ENCODE measurements around the gene HBE1. TPM values are rescaled to one million over a fixed set of nuclear protein-coding genes. Genes with fewer than 3 reads are reported as not detected.

HBE1 gene
- total RNA-seq, 1 donor from 2014 or later = not detected

- peaks cover 3% of the 10 kb centered on the region for H3K9me3 Mint-ChIP-seq (ENCODE audit: low read depth)
- no peak overlapping the region for H3K27ac Mint-ChIP-seq
- H3K27me3 Mint-ChIP-seq = no peaks in the 10 kb centered on the region
- TF ChIP-seq, protein P1, sequence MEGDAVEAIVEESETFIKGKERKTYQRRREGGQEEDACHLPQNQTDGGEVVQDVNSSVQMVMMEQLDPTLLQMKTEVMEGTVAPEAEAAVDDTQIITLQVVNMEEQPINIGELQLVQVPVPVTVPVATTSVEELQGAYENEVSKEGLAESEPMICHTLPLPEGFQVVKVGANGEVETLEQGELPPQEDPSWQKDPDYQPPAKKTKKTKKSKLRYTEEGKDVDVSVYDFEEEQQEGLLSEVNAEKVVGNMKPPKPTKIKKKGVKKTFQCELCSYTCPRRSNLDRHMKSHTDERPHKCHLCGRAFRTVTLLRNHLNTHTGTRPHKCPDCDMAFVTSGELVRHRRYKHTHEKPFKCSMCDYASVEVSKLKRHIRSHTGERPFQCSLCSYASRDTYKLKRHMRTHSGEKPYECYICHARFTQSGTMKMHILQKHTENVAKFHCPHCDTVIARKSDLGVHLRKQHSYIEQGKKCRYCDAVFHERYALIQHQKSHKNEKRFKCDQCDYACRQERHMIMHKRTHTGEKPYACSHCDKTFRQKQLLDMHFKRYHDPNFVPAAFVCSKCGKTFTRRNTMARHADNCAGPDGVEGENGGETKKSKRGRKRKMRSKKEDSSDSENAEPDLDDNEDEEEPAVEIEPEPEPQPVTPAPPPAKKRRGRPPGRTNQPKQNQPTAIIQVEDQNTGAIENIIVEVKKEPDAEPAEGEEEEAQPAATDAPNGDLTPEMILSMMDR (IDR thresholded peaks at IDR 0.05; ENCODE audit: unreplicated experiment) = no peak
- no peaks in the 10 kb centered on the region for H3K4me1 Mint-ChIP-seq (ENCODE audit: low read depth)
- H3K36me3 Mint-ChIP-seq (ENCODE audit: insufficient read depth) = no peaks in the 10 kb centered on the region
- no peak for DNase-seq (ENCODE audit: low spot score, unreplicated experiment)
- H3K4me3 Mint-ChIP-seq (ENCODE audit: low read depth) = no peak overlapping the region
These were observed 20.0 kb upstream of the HBE1 start for GRCh38 chr11:5289696-5290095.

DNA sequence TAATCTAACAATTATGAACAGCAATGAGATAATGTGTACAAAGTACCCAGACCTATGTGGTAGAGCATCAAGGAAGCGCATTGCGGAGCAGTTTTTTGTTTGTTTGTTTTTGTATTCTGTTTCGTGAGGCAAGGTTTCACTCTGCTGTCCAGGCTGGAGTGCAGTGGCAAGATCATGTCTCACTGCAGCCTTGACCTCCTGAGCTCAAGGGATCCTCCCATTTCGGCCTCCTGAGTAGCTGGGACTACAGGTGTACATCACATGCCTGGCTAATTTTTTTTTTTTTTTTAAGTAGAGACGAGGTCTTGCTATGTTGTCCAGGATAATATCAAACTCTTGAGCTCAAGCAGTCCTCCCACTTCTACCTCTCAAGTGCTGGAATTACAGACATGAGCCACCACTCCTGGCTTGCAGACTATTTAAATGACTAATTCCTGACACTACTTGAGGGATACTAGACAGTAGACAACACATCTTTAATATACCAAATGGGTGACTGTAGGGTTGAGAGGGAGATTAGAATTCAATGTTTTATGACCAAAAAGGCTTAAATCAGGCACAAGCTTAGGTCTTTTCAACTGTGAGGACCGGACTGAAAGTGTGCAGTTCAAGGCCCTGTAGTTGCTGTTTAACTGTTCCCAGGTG lies 19.3 kb upstream of the HBE1 start:
- no peaks in the 10 kb centered on the region for H3K36me3 Mint-ChIP-seq (ENCODE audit: insufficient read depth)
- TF ChIP-seq, protein P1 (IDR thresholded peaks at IDR 0.05; ENCODE audit: unreplicated experiment) = no peak
- no peak for DNase-seq (ENCODE audit: low spot score, unreplicated experiment)
- no peak overlapping the region for H3K27ac Mint-ChIP-seq
- peaks cover 3% of the 10 kb centered on the region for H3K9me3 Mint-ChIP-seq (ENCODE audit: low read depth)
- H3K4me1 Mint-ChIP-seq (ENCODE audit: low read depth) = no peaks in the 10 kb centered on the region
- H3K4me3 Mint-ChIP-seq (ENCODE audit: low read depth) = no peak overlapping the region
- H3K27me3 Mint-ChIP-seq = no peaks in the 10 kb centered on the region

DNA sequence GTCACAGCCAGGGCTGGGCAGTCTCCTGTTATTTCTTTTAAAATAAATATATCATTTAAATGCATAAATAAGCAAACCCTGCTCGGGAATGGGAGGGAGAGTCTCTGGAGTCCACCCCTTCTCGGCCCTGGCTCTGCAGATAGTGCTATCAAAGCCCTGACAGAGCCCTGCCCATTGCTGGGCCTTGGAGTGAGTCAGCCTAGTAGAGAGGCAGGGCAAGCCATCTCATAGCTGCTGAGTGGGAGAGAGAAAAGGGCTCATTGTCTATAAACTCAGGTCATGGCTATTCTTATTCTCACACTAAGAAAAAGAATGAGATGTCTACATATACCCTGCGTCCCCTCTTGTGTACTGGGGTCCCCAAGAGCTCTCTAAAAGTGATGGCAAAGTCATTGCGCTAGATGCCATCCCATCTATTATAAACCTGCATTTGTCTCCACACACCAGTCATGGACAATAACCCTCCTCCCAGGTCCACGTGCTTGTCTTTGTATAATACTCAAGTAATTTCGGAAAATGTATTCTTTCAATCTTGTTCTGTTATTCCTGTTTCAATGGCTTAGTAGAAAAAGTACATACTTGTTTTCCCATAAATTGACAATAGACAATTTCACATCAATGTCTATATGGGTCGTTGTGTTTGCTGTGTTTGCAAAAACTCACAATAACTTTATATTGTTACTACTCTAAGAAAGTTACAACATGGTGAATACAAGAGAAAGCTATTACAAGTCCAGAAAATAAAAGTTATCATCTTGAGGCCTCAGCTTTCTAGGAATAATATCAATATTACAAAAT lies 18.6 kb upstream of the HBE1 start:
- H3K9me3 Mint-ChIP-seq (ENCODE audit: low read depth) = peaks cover 2% of the 10 kb centered on the region
- no peaks in the 10 kb centered on the region for H3K36me3 Mint-ChIP-seq (ENCODE audit: insufficient read depth)
- no peak for DNase-seq (ENCODE audit: low spot score, unreplicated experiment)
- TF ChIP-seq, protein P1 (IDR thresholded peaks at IDR 0.05; ENCODE audit: unreplicated experiment) = no peak
- H3K27ac Mint-ChIP-seq = no peak overlapping the region
- H3K4me1 Mint-ChIP-seq (ENCODE audit: low read depth) = no peaks in the 10 kb centered on the region
- H3K4me3 Mint-ChIP-seq (ENCODE audit: low read depth) = no peak overlapping the region
- H3K27me3 Mint-ChIP-seq = no peaks in the 10 kb centered on the region

DNA sequence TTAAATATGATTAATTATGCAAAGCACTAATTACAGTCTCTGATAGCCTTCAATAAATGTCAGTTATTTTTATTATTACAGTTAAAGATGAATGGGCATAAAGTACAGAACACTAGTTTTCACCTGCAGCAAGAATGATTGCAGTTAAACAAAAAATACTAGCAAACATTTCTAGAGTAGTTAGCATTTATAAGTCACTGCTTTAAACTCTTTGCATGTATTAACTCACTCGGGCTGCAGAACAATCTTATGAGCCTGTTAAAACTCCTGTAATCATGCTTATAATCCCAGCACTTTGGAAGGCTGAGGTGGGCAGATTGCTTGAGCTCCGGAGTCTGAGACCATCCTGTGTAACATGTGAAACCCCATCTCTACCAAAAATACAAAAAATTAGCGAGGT lies 17.2 kb upstream of the HBE1 start:
- no peaks in the 10 kb centered on the region for H3K4me1 Mint-ChIP-seq (ENCODE audit: low read depth)
- TF ChIP-seq, protein P1 (IDR thresholded peaks at IDR 0.05; ENCODE audit: unreplicated experiment) = no peak
- H3K4me3 Mint-ChIP-seq (ENCODE audit: low read depth) = no peak overlapping the region
- H3K27ac Mint-ChIP-seq = no peak overlapping the region
- DNase-seq (ENCODE audit: low spot score, unreplicated experiment) = no peak
- H3K9me3 Mint-ChIP-seq (ENCODE audit: low read depth) = no peaks in the 10 kb centered on the region
- no peaks in the 10 kb centered on the region for H3K36me3 Mint-ChIP-seq (ENCODE audit: insufficient read depth)
- no peaks in the 10 kb centered on the region for H3K27me3 Mint-ChIP-seq

DNA sequence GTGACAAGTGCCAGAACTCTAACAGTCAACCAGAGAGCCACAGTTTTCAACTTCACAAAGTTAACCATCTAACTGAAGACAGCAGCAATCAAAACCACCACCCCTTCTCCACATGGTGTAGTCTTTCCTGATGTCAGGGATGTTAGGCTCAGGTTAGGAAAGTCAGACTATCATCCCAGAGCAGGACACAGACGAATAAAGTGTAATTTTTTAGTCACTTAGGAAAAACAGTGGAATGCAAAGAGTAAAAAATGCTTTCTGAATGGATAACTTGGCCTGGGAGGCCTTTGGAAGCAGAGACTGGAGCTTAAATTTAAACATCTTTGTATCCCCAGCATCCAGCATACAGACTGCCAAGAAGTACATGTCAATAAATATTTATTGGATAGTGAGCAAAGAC lies 16.6 kb upstream of the HBE1 start:
- H3K4me1 Mint-ChIP-seq (ENCODE audit: low read depth) = no peaks in the 10 kb centered on the region
- H3K27ac Mint-ChIP-seq = no peak overlapping the region
- DNase-seq (ENCODE audit: low spot score, unreplicated experiment) = no peak
- H3K36me3 Mint-ChIP-seq (ENCODE audit: insufficient read depth) = no peaks in the 10 kb centered on the region
- no peaks in the 10 kb centered on the region for H3K27me3 Mint-ChIP-seq
- H3K9me3 Mint-ChIP-seq (ENCODE audit: low read depth) = no peaks in the 10 kb centered on the region
- TF ChIP-seq, protein P1 (IDR thresholded peaks at IDR 0.05; ENCODE audit: unreplicated experiment) = no peak
- no peak overlapping the region for H3K4me3 Mint-ChIP-seq (ENCODE audit: low read depth)

Measured in progenitor cell of endocrine pancreas (in vitro differentiated cells).